GM10847 (cell line): ENCODE measurements around the gene SLC24A4.

ENCODE experiments used
- POLR2A ChIP-seq: IDR thresholded peaks from 2 replicates; pipeline ENCODE4 v1.6.1; 2011; ENCODE audit not compliant: insufficient read length; ENCODE audit errors: extremely low read depth

The SLC24A4 gene

GRCh38 chr14:92513204-92513965, 190.4 kb downstream of the SLC24A4 start, which contains the start of gene RIN3:
Gene RIN3, plus strand, starts transcription at chr14:92513781. Its CDS starts 152 bp downstream, at chr14:92513933.
- peak; percentile 14 for TF ChIP-seq POLR2A

- TF ChIP-seq POLR2A: no peak
Observed at GRCh38 chr14:92513966-92514843, 191.2 kb downstream of the SLC24A4 start.

DNA sequence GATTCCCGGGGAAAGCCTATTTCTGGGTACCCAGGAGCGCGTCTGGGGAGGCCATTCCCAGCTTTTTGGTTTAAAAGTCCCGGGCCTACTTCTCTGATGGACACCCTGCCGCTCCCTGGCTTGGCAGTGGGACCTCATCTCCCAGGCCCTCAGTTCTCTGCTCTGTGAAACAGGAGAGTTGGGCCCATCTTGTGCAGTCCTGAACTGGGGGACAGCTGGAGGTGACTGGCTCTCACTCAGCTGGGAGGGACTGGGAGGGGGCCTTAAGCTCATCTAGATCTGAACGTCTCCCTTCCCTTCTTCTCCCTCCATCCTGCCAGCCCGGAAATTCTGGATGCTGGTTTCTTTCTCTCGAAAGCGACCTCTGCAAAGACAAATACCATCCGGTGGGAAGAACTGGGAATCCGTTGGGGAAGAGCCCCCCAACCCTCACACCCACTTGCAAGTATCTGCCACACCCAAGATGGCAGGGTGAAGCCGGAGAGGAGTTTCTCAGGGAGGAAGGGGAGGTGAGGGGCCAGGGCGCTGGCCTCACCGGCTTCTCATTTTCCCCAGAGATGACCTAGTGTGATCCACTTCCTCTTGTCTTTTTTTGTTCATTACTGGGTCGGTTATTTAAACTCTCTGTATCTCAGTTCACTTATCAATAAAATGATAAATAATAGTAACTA, 192.0 kb downstream of the SLC24A4 start:
- no peak for TF ChIP-seq POLR2A

GRCh38 chr14:92515546-92516343, 192.8 kb downstream of the SLC24A4 start:
- no peak for TF ChIP-seq POLR2A

- no peak for TF ChIP-seq POLR2A
Observed at GRCh38 chr14:92516344-92516965, 193.5 kb downstream of the SLC24A4 start.

DNA sequence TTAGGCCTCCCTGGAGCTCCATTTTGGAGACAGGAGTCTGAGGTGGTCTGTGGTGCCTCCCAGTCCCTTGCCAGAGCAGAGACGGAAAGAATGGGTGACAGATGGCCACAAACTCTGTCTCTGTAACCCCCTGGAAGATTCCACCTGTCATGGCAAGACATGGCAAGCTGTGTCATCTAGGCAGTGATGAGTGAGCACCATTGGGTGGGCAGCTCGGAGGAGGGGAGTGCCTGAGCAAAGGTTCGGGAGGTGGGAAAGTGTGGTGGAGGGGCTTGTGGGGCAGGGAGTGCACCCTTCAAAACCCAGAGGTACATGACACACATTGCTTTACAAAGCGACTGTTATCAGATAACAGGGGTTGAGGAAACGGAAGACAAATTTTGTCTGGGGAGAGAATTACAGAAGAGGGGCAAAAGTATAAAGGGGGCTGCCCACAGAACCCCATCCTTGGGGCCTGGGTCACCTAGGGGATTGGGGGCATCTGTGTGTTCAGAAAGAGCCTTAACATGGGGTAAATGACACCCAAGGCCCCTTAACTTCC, 194.1 kb downstream of the SLC24A4 start:
- no peak for TF ChIP-seq POLR2A

GRCh38 chr14:92517761-92518160, 194.8 kb downstream of the SLC24A4 start:
- no peak for TF ChIP-seq POLR2A

- TF ChIP-seq POLR2A: no peak
Observed at GRCh38 chr14:92519246-92520101, 196.5 kb downstream of the SLC24A4 start.

DNA sequence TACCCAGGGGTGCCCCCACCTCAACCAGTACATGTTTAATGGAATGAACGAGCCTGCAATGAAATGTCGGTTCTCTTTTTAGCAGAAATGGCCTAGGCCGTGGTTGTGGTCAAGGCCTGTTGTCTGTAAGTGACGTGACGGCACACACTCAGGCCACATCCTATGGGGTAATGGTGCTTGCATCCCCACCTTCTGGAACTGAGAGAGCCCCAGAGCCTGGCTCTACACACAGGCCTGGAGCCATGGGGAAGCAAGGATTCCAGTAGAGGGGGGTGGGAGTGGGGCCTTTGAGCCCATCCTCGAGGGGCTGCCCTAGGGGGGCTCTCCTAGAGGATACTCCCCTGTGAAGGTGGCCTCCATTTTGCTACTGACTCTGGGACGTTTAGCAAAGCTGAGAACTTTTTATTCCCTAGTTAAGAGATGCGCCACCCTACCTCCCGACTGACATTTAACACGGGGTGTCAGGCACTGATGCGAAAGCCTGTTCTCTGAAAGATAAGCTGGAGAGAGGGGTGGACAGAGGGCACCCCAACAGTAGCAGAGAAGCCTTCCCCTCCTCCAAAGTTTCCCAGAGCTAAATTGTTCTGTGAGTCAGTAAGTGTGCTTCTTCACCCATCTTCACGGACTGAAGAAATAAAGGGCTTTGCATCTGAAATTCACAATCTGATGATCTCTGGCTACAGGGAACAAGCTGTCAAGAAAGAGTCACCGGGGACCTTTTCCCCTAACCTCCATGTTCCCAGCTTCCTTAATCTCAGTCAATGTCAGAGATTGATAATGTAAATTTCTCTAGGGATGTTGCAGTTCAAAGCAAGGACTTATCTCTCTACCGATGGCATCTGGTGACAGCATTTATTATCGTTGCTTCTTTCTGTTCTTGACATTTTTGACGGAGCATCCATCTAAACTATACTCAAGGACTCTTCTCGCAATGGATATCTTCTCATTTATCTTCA, 197.4 kb downstream of the SLC24A4 start:
- TF ChIP-seq POLR2A: no peak

GRCh38 chr14:92521058-92521415, 198.1 kb downstream of the SLC24A4 start:
- TF ChIP-seq POLR2A: no peak

- no peak for TF ChIP-seq POLR2A
Observed at GRCh38 chr14:92523752-92524151, 200.8 kb downstream of the SLC24A4 start.

DNA sequence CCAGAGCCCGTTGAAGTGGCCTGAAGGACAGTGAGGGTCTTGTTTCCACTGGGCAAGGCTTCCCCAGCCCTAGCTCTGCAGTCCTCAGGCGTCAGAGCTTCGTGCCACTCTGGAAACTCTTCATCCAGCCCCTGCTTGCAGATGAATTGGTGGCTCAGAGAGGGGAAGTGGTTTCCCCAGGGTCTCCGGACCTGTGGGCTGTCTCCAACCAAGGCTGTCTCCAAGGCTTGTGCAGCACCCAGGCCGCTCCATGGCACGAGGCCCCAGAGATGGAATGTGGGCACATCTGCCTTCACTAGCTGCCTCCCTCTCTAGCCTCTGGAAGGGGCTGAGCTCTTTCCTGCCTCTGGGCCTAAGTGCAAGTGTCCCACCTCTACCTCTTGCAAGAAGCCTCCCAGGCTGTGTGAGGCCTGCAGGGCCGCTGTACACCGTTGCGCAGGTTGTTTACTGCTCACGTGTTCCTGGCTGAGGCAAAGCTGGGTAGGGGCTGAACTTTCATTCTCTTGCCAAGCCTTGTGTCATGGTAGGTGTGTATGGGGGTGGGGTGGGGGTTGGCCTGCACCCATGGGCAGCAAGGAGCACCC, 201.7 kb downstream of the SLC24A4 start:
- TF ChIP-seq POLR2A: no peak
